Measurements from ENCODE around the gene SLN. TPM values are rescaled to one million over a fixed set of nuclear protein-coding genes. Genes with fewer than 3 reads are reported as not detected.

The SLN gene
- total RNA-seq, 2 donors from 2014 or later = not detected

DNA sequence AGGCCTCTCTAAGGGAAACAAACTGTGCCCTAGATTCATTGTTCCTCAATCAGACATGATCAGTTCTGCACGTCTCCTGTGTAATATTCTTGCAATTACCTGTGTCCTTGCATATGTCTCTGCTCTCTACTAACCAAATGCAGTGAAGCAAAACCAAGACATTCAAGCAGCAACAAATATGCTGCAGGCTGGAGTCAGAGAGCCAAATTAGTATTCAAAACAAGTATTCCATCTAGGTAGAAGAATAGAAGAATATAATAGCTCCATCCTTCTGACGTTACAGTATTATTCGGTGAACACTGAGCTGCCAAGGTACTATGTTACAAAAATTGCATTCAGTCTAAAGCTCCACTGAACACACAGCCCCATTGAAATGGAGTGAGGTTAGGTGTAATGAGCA lies 51.8 kb downstream of the SLN start:
- no peaks in the 10 kb centered on the region for H3K27me3 ChIP-seq (ENCODE audit: control insufficient read depth, insufficient read depth, low read length, poor library complexity, severe bottlenecking)
- Mint-ChIP-seq H3K27ac (no peak overlapping the region), H3K36me3 (ENCODE audit: low read depth) (no peaks in the 10 kb centered on the region), H3K9me3 (no peaks in the 10 kb centered on the region), H3K4me1 (no peaks in the 10 kb centered on the region), H3K27me3 (ENCODE audit: insufficient read depth) (no peaks in the 10 kb centered on the region), H3K4me3 (no peak overlapping the region)
- WGBS, 2 experiments (ENCODE audit: insufficient coverage in 1 of 2, insufficient read length in 1 of 2) = 92 to 100% methylated on average over 1 to 3 of the region's 3 CpGs
- TF ChIP-seq, protein P1, sequence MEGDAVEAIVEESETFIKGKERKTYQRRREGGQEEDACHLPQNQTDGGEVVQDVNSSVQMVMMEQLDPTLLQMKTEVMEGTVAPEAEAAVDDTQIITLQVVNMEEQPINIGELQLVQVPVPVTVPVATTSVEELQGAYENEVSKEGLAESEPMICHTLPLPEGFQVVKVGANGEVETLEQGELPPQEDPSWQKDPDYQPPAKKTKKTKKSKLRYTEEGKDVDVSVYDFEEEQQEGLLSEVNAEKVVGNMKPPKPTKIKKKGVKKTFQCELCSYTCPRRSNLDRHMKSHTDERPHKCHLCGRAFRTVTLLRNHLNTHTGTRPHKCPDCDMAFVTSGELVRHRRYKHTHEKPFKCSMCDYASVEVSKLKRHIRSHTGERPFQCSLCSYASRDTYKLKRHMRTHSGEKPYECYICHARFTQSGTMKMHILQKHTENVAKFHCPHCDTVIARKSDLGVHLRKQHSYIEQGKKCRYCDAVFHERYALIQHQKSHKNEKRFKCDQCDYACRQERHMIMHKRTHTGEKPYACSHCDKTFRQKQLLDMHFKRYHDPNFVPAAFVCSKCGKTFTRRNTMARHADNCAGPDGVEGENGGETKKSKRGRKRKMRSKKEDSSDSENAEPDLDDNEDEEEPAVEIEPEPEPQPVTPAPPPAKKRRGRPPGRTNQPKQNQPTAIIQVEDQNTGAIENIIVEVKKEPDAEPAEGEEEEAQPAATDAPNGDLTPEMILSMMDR (conservative IDR thresholded peaks at IDR 0.05) = no peak
- no peak overlapping the region for H3K4me3 ChIP-seq (ENCODE audit: low read length)
- no peak overlapping the region for H3K27ac ChIP-seq (ENCODE audit: low read depth, low read length)
- no peaks in the 10 kb centered on the region for H3K36me3 ChIP-seq (ENCODE audit: control insufficient read depth, insufficient read depth, low read length)
- no peaks in the 10 kb centered on the region for H3K4me1 ChIP-seq (ENCODE audit: control insufficient read depth, insufficient read depth, low read length)
- DNase-seq = no peak
- H3K9me3 ChIP-seq (ENCODE audit: control insufficient read depth, low read length) = no peaks in the 10 kb centered on the region
- no peak overlapping the region for H3K9ac ChIP-seq (ENCODE audit: extremely low read depth, low read length, poor library complexity, severe bottlenecking)

DNA sequence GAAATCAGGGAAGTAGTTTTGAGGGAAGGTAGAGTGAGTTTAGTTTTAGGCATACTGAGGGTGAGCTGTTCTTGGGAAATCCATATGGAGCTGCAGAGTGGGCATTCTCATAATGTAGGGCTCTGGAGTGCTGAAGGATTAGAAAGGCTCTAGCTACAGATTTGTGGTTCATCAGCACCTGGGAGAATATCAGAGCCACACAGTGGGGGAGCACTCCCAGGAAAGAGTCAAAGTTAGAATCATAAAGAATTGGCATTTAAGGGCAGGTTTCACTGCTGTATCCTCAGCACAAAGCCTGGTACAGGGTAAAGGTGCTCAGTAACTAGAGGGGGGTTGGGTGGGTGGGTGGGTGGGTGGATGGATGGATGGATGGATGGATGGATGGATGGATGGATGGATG lies 52.5 kb downstream of the SLN start:
- no peak for DNase-seq
- H3K4me3 Mint-ChIP-seq = no peak overlapping the region
- no peak overlapping the region for H3K9ac ChIP-seq (ENCODE audit: extremely low read depth, low read length, poor library complexity, severe bottlenecking)
- TF ChIP-seq, protein P1 (conservative IDR thresholded peaks at IDR 0.05) = no peak
- no peak overlapping the region for H3K27ac ChIP-seq (ENCODE audit: low read depth, low read length)
- H3K9me3 Mint-ChIP-seq = no peaks in the 10 kb centered on the region
- H3K27me3 Mint-ChIP-seq (ENCODE audit: insufficient read depth) = no peaks in the 10 kb centered on the region
- H3K9me3 ChIP-seq (ENCODE audit: control insufficient read depth, low read length) = no peaks in the 10 kb centered on the region
- H3K36me3 ChIP-seq (ENCODE audit: control insufficient read depth, insufficient read depth, low read length) = no peaks in the 10 kb centered on the region
- no peak overlapping the region for H3K4me3 ChIP-seq (ENCODE audit: low read length)
- H3K27me3 ChIP-seq (ENCODE audit: control insufficient read depth, insufficient read depth, low read length, poor library complexity, severe bottlenecking) = no peaks in the 10 kb centered on the region
- no peaks in the 10 kb centered on the region for H3K4me1 ChIP-seq (ENCODE audit: control insufficient read depth, insufficient read depth, low read length)
- H3K36me3 Mint-ChIP-seq (ENCODE audit: low read depth) = no peaks in the 10 kb centered on the region
- H3K27ac Mint-ChIP-seq = no peak overlapping the region
- H3K4me1 Mint-ChIP-seq = no peaks in the 10 kb centered on the region

Other genes starting within 250 kb of the SLN start
- 1 to 10 TPM; 7.6 to 9.3 TPM for gene ALKBH8, start 146.3 kb downstream of the SLN start, total RNA-seq
- under 1 TPM; 0.46 to 0.60 TPM for gene ELMOD1, start 120.9 kb downstream of the SLN start, total RNA-seq
- gene SLC35F2, start 146.7 kb upstream of the SLN start, total RNA-seq = 10 to 100 TPM; 18.8 to 23.6 TPM
- gene RAB39A, start 216.4 kb upstream of the SLN start, total RNA-seq = 1 to 10 TPM; 4.8 to 7.5 TPM